Measurements from ENCODE around the gene APLN.

APLN gene

GRCh38 chrX:129659861-129660260 is 5.1 kb upstream of the APLN start:
- DNase-seq, result no peak

- DNase-seq, result no peak
Measured at GRCh38 chrX:129659141-129659540, 4.4 kb upstream of the APLN start.

- DNase-seq, result no peak
Measured at GRCh38 chrX:129658429-129658828, 3.7 kb upstream of the APLN start.

- no peak for DNase-seq
Measured at GRCh38 chrX:129655547-129656249, 942 bp upstream of the APLN start.

- DNase-seq, result no peak
Measured at GRCh38 chrX:129653971-129654651, 645 bp downstream of the APLN start.

- DNase-seq, result no peak
Measured at GRCh38 chrX:129653181-129653970, 1.4 kb downstream of the APLN start.

- no peak for DNase-seq
Measured at GRCh38 chrX:129652565-129653169, 2.1 kb downstream of the APLN start.

GRCh38 chrX:129651756-129652564 is 2.8 kb downstream of the APLN start:
- no peak for DNase-seq

- no peak for DNase-seq
Measured at GRCh38 chrX:129650821-129651510, 3.8 kb downstream of the APLN start.

- DNase-seq, result no peak
Measured at GRCh38 chrX:129650183-129650689, 4.5 kb downstream of the APLN start.

- DNase-seq, result no peak
Measured at GRCh38 chrX:129649268-129650182, 5.2 kb downstream of the APLN start.

- DNase-seq, result no peak
Measured at GRCh38 chrX:129648514-129649267, 6.1 kb downstream of the APLN start.

- DNase-seq, result no peak
Measured at GRCh38 chrX:129647418-129648410, 7.0 kb downstream of the APLN start.

GRCh38 chrX:129646566-129647417 is 8.0 kb downstream of the APLN start:
- DNase-seq, result no peak

GRCh38 chrX:129642641-129643040 is 12.1 kb downstream of the APLN start:
- DNase-seq, result no peak

- DNase-seq, result no peak
Measured at GRCh38 chrX:129641941-129642340, 12.8 kb downstream of the APLN start.

- no peak for DNase-seq
Measured at GRCh38 chrX:129641469-129641868, 13.3 kb downstream of the APLN start.
